Mucosa of descending colon (tissue), 3 donors: Measurements from ENCODE around the gene GTF2A1L. TPM values are rescaled to one million over a fixed set of nuclear protein-coding genes. Genes with fewer than 3 reads are reported as not detected.

Source experiments
- ATAC-seq: fragments of 200-7000 bp; cut with Tn5 transposase; one replicate; pipeline ENCODE4 v1.9.1; 2020; ENCODE audit warnings: mild to moderate bottlenecking, moderate library complexity
- DNase-seq, 3 donors: peaks; one replicate each; pipeline ENCODE4 v3.0.0-alpha.2; 2020
- H3K36me3 ChIP-seq: fragments of 200-600 bp; one replicate; pipeline ENCODE4 v1.8.0; 2021; ENCODE audit warnings: low read depth, mild to moderate bottlenecking
- H3K4me1 ChIP-seq: fragments of 200-600 bp; one replicate; pipeline ENCODE4 v1.8.0; 2021; ENCODE audit warnings: low read depth, mild to moderate bottlenecking
- H3K4me3 ChIP-seq: fragments of 200-600 bp; one replicate; pipeline ENCODE4 v1.8.0; 2021; ENCODE audit warnings: mild to moderate bottlenecking
- H3K9me3 ChIP-seq: fragments of 200-600 bp; one replicate; pipeline ENCODE4 v1.8.0; 2021; ENCODE audit warnings: mild to moderate bottlenecking
- intact Hi-C, 2 donors: fragments of 100-400 bp; cut with DNase I in 1 of 2; cut with micrococcal nuclease in 1 of 2; formaldehyde crosslinking; loops; one replicate each; pipeline versions ENCODE4 v1.11.0 to v1.11.1; 2022; cut with DNase I, micrococcal nuclease
- total RNA-seq, 3 donors: library from RNA; stranded (reverse); fragmentation: NEBNext Ultra II Directional in 2 of 3; extraction: Animal tissue kit (Norgen Biotek cat#: 25700) in 2 of 3; gene quantifications; one replicate each; pipeline versions ENCODE4 v1.2.1 to v1.2.4, GENCODE V29; 2021 to 2023
- TF ChIP-seq, protein P1 (sequence below): fragments of 200-600 bp; IDR thresholded peaks from one replicate; pipeline ENCODE4 v1.8.0; 2022; ENCODE audit warnings: antibody characterized with exemption, mild to moderate bottlenecking
- donor health status: DM: no; HTN: no; CAD: no; lungs with moderate emphysema.
- donor health status: DM: no; HTN: no; CAD: no.
- donor health status: DM: no; HTN: yes; CAD: no.

Gene GTF2A1L
- total RNA-seq, 3 donors from 2014 or later = 0.77 to 8.6 TPM; not detected in 1

DNA sequence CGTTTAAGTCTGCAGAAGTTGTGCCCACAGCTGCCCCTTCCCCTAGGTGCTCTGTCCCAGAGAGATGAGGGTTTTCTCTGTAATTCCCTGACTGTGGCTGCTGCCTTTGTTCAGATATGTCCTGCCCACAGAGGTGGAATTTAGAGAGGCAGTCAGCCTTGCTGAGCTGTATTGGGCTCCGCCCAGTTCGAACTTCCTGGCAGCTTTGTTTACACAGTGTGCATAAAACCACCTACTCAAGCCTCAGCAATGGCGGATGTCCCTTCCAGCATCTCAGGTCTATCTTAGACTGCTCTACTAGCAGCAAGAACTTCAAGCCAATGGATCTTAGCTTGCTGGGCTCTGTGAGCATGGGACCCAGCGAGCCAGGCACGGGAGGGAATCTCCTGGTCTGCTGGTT is 89.8 kb downstream of the GTF2A1L start:
- intact Hi-C loops = no loop called here
- Histone ChIP-seq H3K4me1 (no peaks in the 10 kb centered on the region), H3K36me3 (no peaks in the 10 kb centered on the region), H3K9me3 (no peaks in the 10 kb centered on the region), H3K4me3 (no peak overlapping the region)
- TF ChIP-seq, protein P1, sequence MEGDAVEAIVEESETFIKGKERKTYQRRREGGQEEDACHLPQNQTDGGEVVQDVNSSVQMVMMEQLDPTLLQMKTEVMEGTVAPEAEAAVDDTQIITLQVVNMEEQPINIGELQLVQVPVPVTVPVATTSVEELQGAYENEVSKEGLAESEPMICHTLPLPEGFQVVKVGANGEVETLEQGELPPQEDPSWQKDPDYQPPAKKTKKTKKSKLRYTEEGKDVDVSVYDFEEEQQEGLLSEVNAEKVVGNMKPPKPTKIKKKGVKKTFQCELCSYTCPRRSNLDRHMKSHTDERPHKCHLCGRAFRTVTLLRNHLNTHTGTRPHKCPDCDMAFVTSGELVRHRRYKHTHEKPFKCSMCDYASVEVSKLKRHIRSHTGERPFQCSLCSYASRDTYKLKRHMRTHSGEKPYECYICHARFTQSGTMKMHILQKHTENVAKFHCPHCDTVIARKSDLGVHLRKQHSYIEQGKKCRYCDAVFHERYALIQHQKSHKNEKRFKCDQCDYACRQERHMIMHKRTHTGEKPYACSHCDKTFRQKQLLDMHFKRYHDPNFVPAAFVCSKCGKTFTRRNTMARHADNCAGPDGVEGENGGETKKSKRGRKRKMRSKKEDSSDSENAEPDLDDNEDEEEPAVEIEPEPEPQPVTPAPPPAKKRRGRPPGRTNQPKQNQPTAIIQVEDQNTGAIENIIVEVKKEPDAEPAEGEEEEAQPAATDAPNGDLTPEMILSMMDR = no peak
- peak; percentile 80 for ATAC-seq
- DNase-seq = peak; percentile 56 to 73 (median 59)

DNA sequence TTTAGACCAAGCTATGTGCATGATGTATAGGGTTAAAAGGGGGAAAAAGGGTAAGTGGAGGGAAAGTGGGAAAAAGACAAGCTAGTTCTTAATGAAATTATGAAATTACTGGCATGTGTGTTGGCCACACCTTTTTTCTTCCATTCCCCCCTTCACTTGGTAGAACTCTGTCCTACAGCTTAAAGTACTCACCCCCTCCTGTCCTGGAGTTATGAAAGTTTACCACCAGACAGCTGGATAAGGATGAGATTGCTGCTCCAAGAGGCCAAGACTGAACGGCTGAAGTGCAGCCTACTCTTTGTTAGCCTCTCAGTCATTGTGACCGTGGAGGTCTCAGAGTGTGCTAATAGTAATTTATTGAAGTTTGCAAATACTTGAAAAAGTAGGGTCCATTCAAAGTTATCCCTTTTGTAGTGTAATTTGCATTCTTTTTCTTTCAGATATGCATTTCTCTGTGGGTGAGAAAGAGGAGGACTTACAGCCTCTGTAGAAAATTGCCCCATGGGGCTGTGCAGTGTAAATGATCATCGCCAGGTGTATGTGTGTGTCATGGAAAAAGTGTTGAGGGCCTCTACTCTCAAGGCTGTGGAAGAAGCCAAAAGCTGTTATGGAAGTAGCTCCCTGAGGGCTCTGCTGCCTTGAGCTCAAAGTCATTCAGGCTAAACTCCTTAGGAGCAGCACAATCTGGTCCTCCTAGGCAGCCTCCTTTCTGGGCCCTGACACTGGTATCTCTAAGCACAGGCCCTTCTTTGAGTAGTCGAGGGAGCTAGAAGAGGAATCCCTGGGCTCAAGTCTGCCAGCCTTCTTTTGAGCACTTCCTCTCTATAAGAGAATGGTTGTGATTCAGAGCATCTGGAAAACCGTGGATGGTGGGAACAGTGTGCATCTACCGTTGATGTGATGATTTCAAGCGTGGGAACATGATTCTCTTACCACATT is 91.7 kb downstream of the GTF2A1L start:
- ATAC-seq = no peak

DNA sequence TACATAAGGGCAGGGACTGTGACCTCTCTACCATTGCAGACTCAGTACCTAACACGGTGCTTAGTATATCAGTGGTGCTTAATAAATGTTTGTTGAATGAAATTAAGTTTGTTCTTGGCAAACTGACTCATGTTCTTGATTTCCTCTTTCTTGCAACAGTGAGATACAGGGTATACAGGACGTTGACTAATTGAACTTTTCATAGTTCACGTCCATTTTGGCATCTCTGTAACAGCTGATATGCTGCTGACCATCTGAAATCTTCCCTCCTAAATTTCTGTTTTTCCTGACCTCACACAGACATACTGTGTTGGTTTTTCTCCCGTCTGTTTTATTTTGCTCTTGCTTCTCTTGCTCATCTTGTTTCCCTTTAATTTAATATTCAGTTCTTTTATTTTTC is 93.7 kb downstream of the GTF2A1L start:
- H3K4me3 ChIP-seq = no peak overlapping the region
- DNase-seq (no peak), ATAC-seq (no peak)
- H3K9me3 ChIP-seq = no peaks in the 10 kb centered on the region
- TF ChIP-seq, protein P1 = no peak
- intact Hi-C loops = no loop called here
- no peaks in the 10 kb centered on the region for H3K36me3 ChIP-seq
- H3K4me1 ChIP-seq = peaks cover 14% of the 10 kb centered on the region

More for the DNA sequence above, 91.7 kb downstream of the GTF2A1L start:
- intact Hi-C loops = no loop called here
- H3K9me3 ChIP-seq = no peaks in the 10 kb centered on the region
- H3K4me3 ChIP-seq = no peak overlapping the region
- TF ChIP-seq, protein P1 = no peak
- H3K36me3 ChIP-seq = no peaks in the 10 kb centered on the region
- no peaks in the 10 kb centered on the region for H3K4me1 ChIP-seq
- DNase-seq = no peak

DNA sequence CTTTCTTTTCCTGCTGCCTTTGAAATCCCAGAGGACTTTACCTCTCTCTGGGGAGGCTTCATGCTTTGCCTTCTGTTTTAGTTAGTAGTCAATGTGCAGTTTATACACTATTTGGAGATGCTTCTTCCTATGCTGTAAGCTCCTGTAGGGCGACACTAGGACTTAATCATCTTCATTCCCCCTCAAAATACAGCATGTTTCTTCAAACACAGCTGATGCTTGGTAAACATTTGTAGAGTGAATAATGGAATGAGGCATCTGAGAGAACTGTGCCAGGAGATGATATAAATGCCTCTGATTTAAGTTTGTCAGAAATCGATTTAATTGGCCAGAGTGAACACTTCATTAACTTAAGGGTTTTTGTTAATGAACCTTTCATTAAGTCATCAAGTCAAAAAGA is 94.5 kb downstream of the GTF2A1L start:
- TF ChIP-seq, protein P1 = no peak
- ATAC-seq = no peak
- H3K9me3 ChIP-seq = no peaks in the 10 kb centered on the region
- no peak overlapping the region for H3K4me3 ChIP-seq
- peaks cover 15% of the 10 kb centered on the region for H3K4me1 ChIP-seq
- no peaks in the 10 kb centered on the region for H3K36me3 ChIP-seq
- DNase-seq = no peak
- intact Hi-C loops = no loop called here

DNA sequence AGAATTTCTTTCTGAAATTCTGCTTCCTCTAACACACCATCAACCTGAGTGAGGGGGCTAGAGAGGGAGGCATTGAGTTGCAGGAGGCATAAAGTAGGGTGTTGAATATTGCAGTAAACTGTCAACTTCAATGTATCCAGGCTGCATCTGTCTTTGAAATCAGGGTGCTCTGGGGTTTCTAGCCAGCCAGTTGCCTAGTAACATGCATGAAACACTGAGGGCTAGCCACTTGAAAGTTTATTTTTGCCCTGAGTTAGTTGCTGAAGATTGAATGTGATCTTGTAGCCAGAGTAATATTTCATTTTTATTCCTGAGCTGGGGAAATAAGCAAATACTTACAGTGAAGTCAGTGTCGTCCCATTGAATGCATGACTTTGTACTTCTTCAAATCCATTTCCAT is 96.0 kb downstream of the GTF2A1L start:
- ATAC-seq (no peak), DNase-seq (peak in 1 of 3 donors; percentile 16)
- H3K4me1 ChIP-seq = peaks cover 15% of the 10 kb centered on the region
- no peaks in the 10 kb centered on the region for H3K36me3 ChIP-seq
- H3K9me3 ChIP-seq = no peaks in the 10 kb centered on the region
- TF ChIP-seq, protein P1 = no peak
- intact Hi-C loops = no loop called here
- no peak overlapping the region for H3K4me3 ChIP-seq
